ENCODE data around the gene INTS14.

GRCh38 chr15:65651831-65652749, 41.2 kb upstream of the INTS14 start:
- TF ChIP-seq, protein P1, sequence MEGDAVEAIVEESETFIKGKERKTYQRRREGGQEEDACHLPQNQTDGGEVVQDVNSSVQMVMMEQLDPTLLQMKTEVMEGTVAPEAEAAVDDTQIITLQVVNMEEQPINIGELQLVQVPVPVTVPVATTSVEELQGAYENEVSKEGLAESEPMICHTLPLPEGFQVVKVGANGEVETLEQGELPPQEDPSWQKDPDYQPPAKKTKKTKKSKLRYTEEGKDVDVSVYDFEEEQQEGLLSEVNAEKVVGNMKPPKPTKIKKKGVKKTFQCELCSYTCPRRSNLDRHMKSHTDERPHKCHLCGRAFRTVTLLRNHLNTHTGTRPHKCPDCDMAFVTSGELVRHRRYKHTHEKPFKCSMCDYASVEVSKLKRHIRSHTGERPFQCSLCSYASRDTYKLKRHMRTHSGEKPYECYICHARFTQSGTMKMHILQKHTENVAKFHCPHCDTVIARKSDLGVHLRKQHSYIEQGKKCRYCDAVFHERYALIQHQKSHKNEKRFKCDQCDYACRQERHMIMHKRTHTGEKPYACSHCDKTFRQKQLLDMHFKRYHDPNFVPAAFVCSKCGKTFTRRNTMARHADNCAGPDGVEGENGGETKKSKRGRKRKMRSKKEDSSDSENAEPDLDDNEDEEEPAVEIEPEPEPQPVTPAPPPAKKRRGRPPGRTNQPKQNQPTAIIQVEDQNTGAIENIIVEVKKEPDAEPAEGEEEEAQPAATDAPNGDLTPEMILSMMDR (IDR thresholded peaks at IDR 0.05; ENCODE audit: insufficient read depth, low read depth, low read length): no peak
- TF ChIP-seq EZH2 (IDR thresholded peaks at IDR 0.05; ENCODE audit: insufficient read depth, low read length): no peak
